GM10847 (cell line): Measurements from ENCODE around the gene CELA2A.

ENCODE experiments used
- POLR2A ChIP-seq: IDR thresholded peaks from 2 replicates; pipeline ENCODE4 v1.6.1; 2011; ENCODE audit not compliant: insufficient read length; ENCODE audit errors: extremely low read depth

CELA2A gene

DNA sequence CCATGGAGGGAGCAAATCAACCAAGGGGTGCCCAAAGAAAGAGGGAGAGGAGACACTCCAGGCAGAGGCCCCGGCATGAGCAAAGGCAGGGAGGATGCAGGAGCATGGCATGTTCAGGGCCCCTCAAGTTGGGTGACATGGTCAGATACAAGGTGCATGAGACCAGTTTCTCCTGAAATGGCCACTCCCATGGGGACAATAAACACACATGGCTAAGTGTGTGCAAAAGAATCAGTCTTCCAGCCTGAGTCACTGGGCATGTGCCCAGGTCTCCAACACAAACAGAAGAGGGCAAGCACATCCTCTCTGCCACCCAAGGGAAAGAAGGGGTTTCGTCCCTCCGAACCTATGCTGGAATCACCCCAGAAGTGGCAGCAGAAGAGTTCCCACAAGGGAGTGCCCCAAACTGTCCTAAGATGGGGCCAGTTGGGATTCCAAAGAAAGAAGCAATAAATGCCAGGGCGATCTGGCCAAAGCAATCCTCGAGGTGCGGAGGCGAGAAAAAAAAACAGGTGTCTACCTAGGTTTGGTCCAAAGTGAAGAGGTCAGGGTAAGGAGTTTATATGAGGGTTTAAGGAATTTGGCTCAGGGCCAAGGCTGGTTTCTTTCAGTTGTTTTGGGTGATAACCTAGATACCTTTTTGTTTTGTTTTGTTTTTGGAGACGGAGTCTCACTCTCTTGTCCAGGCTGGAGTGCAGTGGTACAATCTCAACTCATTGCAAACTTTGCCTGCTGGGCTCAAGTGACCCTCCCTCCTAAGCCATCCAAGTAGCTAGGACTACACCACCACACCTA, 54.3 kb downstream of the CELA2A start:
- no peak for TF ChIP-seq POLR2A

DNA sequence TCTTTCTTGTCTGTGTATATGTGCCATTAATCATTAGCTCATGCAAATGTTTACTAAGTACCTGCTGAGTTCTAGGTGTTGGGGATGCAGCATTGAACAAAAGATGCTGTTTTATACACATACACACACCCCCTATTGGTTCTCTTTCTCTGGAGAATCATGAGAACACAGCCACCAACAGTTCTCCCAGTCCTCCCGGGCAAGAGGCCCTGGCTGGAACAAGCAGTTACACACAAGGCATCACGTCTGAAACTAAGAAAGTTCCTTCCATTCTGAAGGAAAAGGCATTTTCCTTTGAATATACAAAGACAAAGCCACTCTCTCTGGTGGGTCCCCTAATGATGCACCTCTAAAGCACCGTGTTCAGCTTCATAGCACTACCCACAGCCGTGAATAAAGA, 56.7 kb downstream of the CELA2A start:
- TF ChIP-seq POLR2A, result no peak

DNA sequence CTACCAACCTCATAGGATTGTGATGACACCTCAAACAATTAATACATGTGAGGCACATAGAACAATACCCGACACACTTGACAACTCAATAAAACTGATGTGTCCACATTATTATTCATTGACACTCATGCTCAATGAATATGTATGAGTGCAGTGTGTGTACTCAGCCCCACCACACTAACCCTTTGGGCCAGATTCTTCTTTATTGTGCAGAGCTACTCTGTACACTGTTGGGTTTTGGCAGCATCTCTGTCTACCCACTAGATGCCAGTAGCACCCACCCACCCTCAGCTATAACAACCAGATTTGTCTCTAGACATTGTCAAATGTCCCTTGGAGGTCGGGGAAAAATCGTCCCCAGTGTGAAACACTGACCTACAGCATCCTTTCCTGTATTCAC, 57.4 kb downstream of the CELA2A start:
- TF ChIP-seq POLR2A, result no peak

DNA sequence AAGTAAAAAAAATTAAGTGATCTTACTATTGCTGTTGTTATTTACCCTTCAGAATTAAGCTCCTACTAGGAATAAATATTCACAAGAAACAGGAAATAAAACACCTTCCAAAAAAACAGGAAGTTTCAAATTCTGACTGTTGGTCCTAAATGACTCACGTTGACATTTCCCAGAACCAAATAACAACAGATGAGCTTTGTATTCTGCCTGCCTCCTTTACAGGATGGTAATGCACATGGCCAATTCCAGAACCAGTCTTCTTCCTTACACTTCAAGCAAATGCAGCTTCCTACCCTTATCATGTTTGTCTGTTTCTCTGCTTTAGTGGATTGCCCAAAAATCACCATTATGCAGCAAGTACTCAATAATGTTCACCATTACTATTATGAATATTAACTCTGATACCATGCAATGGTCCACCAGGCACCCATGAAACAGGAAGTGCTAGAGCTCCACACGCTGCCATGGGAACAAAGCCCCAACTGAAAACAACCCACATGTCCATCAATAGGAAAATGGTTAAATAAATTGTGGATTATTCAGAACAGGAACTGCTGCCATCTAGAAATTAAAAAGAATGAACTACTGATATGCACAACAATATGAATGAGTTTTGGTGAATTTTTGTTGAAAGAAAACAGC, 58.6 kb downstream of the CELA2A start:
- TF ChIP-seq POLR2A, result no peak

DNA sequence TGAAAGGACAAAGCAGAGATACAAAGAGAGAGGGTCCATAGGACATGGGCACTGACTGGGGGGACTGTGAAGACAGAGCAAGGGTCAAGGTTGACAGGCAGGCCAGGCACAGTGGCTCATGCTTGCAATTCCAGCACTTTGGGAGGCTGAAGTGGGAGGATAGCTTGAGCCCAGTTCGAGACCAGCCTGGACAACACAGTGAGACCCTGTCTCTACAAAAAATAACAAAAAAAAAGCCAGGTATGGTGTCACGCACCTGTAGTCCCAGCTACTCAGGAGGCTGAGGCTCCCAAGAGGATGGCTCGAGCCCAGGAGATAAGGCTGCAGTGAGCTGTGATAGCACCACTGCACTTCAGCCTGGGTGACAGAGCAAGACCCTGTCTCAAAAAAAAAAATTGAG, 63.1 kb downstream of the CELA2A start:
- no peak for TF ChIP-seq POLR2A
